Measurements from ENCODE around the gene NRCAM.
A peak's percentile ranks its signal among the peaks of the same experiment; 100 is the strongest.

NRCAM gene

GRCh38 chr7:108403597-108404217, 52.5 kb downstream of the NRCAM start (continued):
- TF ChIP-seq ZBTB11 (tag by site-specific recombination; conservative IDR thresholded peaks at IDR 0.05; ENCODE audit: low read depth) = no peak
- TF ChIP-seq ZNF777 (tag by site-specific recombination; IDR thresholded peaks at IDR 0.05; ENCODE audit: borderline replicate concordance) = no peak
- peak; percentile 82; the same call in 1 of the 2 replicates for TF ChIP-seq ZNF391 (tag by site-specific recombination; IDR thresholded peaks at IDR 0.05; ENCODE audit: borderline replicate concordance, low read depth)
- TF ChIP-seq KLF10 (tag by site-specific recombination; IDR thresholded peaks at IDR 0.05) = 0 out of 2 replicates have a peak, but pooled peaks have one; percentile 20
- TF ChIP-seq REST (tag by site-specific recombination; IDR thresholded peaks at IDR 0.05) = no peak
- no peak for TF ChIP-seq ZNF416 (tag by site-specific recombination; IDR thresholded peaks at IDR 0.05)
- TF ChIP-seq ZNF549 (tag by site-specific recombination; IDR thresholded peaks at IDR 0.05) = no peak
- TF ChIP-seq, protein P1, sequence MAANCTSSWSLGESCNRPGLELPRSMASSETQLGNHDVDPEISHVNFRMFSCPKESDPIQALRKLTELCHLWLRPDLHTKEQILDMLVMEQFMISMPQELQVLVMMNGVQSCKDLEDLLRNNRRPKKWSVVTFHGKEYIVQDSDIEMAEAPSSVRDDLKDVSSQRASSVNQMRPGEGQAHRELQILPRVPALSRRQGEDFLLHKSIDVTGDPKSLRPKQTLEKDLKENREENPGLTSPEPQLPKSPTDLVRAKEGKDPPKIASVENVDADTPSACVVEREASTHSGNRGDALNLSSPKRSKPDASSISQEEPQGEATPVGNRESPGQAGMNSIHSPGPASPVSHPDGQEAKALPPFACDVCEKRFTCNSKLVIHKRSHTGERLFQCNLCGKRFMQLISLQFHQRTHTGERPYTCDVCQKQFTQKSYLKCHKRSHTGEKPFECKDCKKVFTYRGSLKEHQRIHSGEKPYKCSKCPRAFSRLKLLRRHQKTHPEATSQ (tag by site-specific recombination; IDR thresholded peaks at IDR 0.05) = no peak
- TF ChIP-seq ZFP3 (tag by site-specific recombination; IDR thresholded peaks at IDR 0.05; ENCODE audit: low read depth) = no peak
- peak; percentile 95 for TF ChIP-seq PRDM6 (tag by site-specific recombination; IDR thresholded peaks at IDR 0.05)
- no peak for TF ChIP-seq ZNF155 (tag by site-specific recombination; IDR thresholded peaks at IDR 0.05)
- no peak for TF ChIP-seq ZNF433 (tag by site-specific recombination; IDR thresholded peaks at IDR 0.05; ENCODE audit: low read depth)
- TF ChIP-seq ZNF157 (tag by site-specific recombination; IDR thresholded peaks at IDR 0.05) = no peak
- TF ChIP-seq GLIS2 (tag by site-specific recombination; IDR thresholded peaks at IDR 0.05) = no peak
- no peak for TF ChIP-seq ZNF610 (tag by site-specific recombination; IDR thresholded peaks at IDR 0.05; ENCODE audit: borderline replicate concordance)
- TF ChIP-seq EGR2 (tag by site-specific recombination; IDR thresholded peaks at IDR 0.05; ENCODE audit: low read depth) = no peak
- TF ChIP-seq ZNF394 (tag by site-specific recombination; IDR thresholded peaks at IDR 0.05; ENCODE audit: borderline replicate concordance) = peak; percentile 54; the same call in 1 of the 2 replicates
- peak; percentile 50; the same call in 1 of the 2 replicates for TF ChIP-seq ZXDB (tag by site-specific recombination; IDR thresholded peaks at IDR 0.05)
- TF ChIP-seq ZNF426 (tag by site-specific recombination; IDR thresholded peaks at IDR 0.05) = no peak
- no peak for TF ChIP-seq ZNF311 (tag by site-specific recombination; IDR thresholded peaks at IDR 0.05; ENCODE audit: borderline replicate concordance)
- TF ChIP-seq ZNF596 (tag by site-specific recombination; IDR thresholded peaks at IDR 0.05) = no peak
- 0 out of 2 replicates have a peak, but pooled peaks have one; percentile 41 for TF ChIP-seq ZBTB1 (tag by site-specific recombination; IDR thresholded peaks at IDR 0.05)
- TF ChIP-seq ZNF830 (tag by site-specific recombination; IDR thresholded peaks at IDR 0.05; ENCODE audit: low read depth) = no peak
- TF ChIP-seq ZNF169 (tag by site-specific recombination; IDR thresholded peaks at IDR 0.05) = no peak
- peak; percentile 49; the same call in 1 of the 2 replicates for TF ChIP-seq OVOL3 (tag by site-specific recombination; IDR thresholded peaks at IDR 0.05)
- no peak for TF ChIP-seq ZNF354C (tag by site-specific recombination; IDR thresholded peaks at IDR 0.05; ENCODE audit: borderline replicate concordance, low read depth)
- no peak for TF ChIP-seq ZNF324 (tag by site-specific recombination; IDR thresholded peaks at IDR 0.05)
- no peak for TF ChIP-seq ZNF664 (tag by site-specific recombination; IDR thresholded peaks at IDR 0.05)
- TF ChIP-seq ZNF132 (tag by site-specific recombination; IDR thresholded peaks at IDR 0.05; ENCODE audit: borderline replicate concordance) = no peak
